ENCODE results near the gene ZNF134. TPM values are rescaled to one million over a fixed set of nuclear protein-coding genes. Genes with fewer than 3 reads are reported as not detected.

The ZNF134 gene
- total RNA-seq, 3 donors from 2014 or later (not counting 1 experiment from before 2014, with no cell fraction given) = 18.5 to 22.0 (median 20.5) TPM

DNA sequence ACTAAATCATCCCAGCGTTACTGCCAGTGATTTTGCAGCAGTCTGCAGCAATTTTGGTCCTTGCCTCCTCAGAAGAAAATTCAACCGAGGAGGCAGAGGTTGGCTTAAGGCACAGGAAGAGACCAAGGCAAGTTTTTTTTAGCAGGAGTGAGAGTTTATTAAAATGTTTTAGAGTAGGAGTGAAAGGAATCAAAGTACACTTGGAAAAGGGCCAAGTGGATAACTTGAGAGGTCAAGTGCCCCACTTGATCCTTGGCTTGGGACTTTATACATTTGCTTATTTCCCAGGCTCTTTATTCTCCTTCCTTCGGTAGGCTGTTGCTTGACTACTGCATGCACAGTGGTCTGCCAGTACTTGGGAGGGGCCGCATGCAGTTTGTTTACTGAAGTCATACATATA, 2.9 kb upstream of the ZNF134 start:
- Histone ChIP-seq H3K27me3 (ENCODE audit: control insufficient read depth, insufficient read depth, low read length) (no peaks in the 10 kb centered on the region), H3K27ac (ENCODE audit: low read length) (no peak overlapping the region), H3K9me3 (ENCODE audit: control insufficient read depth, insufficient read depth, low read length) (peaks cover 42% of the 10 kb centered on the region), H3K36me3 (ENCODE audit: control insufficient read depth, insufficient read depth, low read length) (peaks cover 9% of the 10 kb centered on the region), H3K4me3 (ENCODE audit: low read length) (no peak overlapping the region), H3K4me1 (ENCODE audit: control insufficient read depth, insufficient read depth, low read length) (peaks cover 19% of the 10 kb centered on the region)
- Mint-ChIP-seq H3K27me3 (ENCODE audit: low read depth in 2 of 2) (no peaks in the 10 kb centered on the region), H3K4me1 (peaks cover 16 to 24% of the 10 kb centered on the region in 2 donors), H3K4me3 (no peak overlapping the region), H3K9me3 (peaks cover 10 to 20% of the 10 kb centered on the region in 2 donors), H3K27ac (no peak overlapping the region), H3K36me3 (peaks cover 28% of the 10 kb centered on the region)
- TF ChIP-seq, protein P1, sequence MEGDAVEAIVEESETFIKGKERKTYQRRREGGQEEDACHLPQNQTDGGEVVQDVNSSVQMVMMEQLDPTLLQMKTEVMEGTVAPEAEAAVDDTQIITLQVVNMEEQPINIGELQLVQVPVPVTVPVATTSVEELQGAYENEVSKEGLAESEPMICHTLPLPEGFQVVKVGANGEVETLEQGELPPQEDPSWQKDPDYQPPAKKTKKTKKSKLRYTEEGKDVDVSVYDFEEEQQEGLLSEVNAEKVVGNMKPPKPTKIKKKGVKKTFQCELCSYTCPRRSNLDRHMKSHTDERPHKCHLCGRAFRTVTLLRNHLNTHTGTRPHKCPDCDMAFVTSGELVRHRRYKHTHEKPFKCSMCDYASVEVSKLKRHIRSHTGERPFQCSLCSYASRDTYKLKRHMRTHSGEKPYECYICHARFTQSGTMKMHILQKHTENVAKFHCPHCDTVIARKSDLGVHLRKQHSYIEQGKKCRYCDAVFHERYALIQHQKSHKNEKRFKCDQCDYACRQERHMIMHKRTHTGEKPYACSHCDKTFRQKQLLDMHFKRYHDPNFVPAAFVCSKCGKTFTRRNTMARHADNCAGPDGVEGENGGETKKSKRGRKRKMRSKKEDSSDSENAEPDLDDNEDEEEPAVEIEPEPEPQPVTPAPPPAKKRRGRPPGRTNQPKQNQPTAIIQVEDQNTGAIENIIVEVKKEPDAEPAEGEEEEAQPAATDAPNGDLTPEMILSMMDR (IDR thresholded peaks at IDR 0.05) = no peak
- WGBS (ENCODE audit: insufficient coverage) = 95% methylated on average over 4 of the region's 4 CpGs
- DNase-seq (no peak), ATAC-seq (no peak)
- intact Hi-C loops (cut with micrococcal nuclease) = no loop called here

GRCh38 chr19:57615346-57615745, 1.3 kb downstream of the ZNF134 start:
- peaks cover 31 to 40% of the 10 kb centered on the region in 2 donors for H3K4me1 Mint-ChIP-seq
- H3K4me1 ChIP-seq (ENCODE audit: control insufficient read depth, insufficient read depth, low read length) = peaks cover 19% of the 10 kb centered on the region
- no peaks in the 10 kb centered on the region for H3K27me3 Mint-ChIP-seq (ENCODE audit: low read depth in 2 of 2)
- H3K4me3 ChIP-seq (ENCODE audit: low read length) = no peak overlapping the region
- intact Hi-C loops (cut with micrococcal nuclease) = no loop called here
- WGBS (ENCODE audit: insufficient coverage) = 100% methylated on average over 1 of the region's 3 CpGs
- no peaks in the 10 kb centered on the region for H3K27me3 ChIP-seq (ENCODE audit: control insufficient read depth, insufficient read depth, low read length)
- peak overlapping the region; percentile 86 for H3K4me3 Mint-ChIP-seq
- H3K9me3 ChIP-seq (ENCODE audit: control insufficient read depth, insufficient read depth, low read length) = peaks cover 56% of the 10 kb centered on the region
- H3K9me3 Mint-ChIP-seq = peaks cover 26 to 49% of the 10 kb centered on the region in 2 donors
- no peak for ATAC-seq
- peaks cover 59% of the 10 kb centered on the region for H3K36me3 Mint-ChIP-seq
- peaks cover 42% of the 10 kb centered on the region for H3K36me3 ChIP-seq (ENCODE audit: control insufficient read depth, insufficient read depth, low read length)
- no peak overlapping the region for H3K27ac ChIP-seq (ENCODE audit: low read length)
- H3K27ac Mint-ChIP-seq = peak overlapping the region; percentile 59 to 73
- no peak for DNase-seq
- TF ChIP-seq, protein P1 (IDR thresholded peaks at IDR 0.05) = no peak

DNA sequence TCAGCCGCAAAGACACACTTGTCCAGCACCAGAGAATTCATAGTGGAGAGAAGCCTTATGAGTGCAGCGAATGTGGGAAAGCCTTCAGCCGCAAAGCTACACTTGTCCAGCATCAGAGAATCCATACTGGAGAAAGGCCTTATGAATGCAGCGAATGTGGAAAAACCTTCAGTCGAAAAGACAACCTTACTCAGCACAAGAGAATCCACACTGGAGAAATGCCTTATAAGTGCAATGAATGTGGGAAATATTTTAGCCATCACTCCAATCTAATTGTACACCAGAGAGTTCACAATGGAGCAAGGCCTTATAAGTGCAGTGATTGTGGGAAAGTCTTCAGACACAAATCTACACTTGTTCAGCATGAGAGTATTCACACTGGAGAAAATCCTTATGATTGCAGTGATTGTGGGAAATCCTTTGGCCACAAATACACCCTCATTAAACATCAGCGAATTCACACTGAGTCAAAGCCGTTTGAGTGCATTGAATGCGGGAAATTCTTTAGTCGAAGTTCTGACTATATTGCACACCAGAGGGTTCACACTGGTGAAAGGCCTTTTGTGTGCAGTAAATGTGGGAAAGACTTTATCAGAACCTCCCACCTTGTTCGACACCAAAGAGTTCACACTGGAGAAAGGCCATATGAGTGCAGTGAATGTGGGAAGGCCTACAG, 6.8 kb downstream of the ZNF134 start:
- no peak for DNase-seq
- Mint-ChIP-seq H3K4me1 (peaks cover 16 to 18% of the 10 kb centered on the region in 2 donors), H3K27me3 (ENCODE audit: low read depth in 2 of 2) (no peaks in the 10 kb centered on the region), H3K36me3 (peaks cover 75% of the 10 kb centered on the region), H3K9me3 (peaks cover 17 to 35% of the 10 kb centered on the region in 2 donors), H3K27ac (no peak overlapping the region), H3K4me3 (no peak overlapping the region)
- peaks cover 53% of the 10 kb centered on the region for H3K36me3 ChIP-seq (ENCODE audit: control insufficient read depth, insufficient read depth, low read length)
- 97% methylated on average over 8 of the region's 10 CpGs for WGBS (ENCODE audit: insufficient coverage)
- H3K9me3 ChIP-seq (ENCODE audit: control insufficient read depth, insufficient read depth, low read length) = peaks cover 90% of the 10 kb centered on the region
- no peak for ATAC-seq
- no peak overlapping the region for H3K4me3 ChIP-seq (ENCODE audit: low read length)
- intact Hi-C loops (cut with micrococcal nuclease) = no loop called here
- H3K4me1 ChIP-seq (ENCODE audit: control insufficient read depth, insufficient read depth, low read length) = no peaks in the 10 kb centered on the region
- H3K27me3 ChIP-seq (ENCODE audit: control insufficient read depth, insufficient read depth, low read length) = no peaks in the 10 kb centered on the region
- TF ChIP-seq, protein P1 (IDR thresholded peaks at IDR 0.05) = no peak
- H3K27ac ChIP-seq (ENCODE audit: low read length) = no peak overlapping the region

DNA sequence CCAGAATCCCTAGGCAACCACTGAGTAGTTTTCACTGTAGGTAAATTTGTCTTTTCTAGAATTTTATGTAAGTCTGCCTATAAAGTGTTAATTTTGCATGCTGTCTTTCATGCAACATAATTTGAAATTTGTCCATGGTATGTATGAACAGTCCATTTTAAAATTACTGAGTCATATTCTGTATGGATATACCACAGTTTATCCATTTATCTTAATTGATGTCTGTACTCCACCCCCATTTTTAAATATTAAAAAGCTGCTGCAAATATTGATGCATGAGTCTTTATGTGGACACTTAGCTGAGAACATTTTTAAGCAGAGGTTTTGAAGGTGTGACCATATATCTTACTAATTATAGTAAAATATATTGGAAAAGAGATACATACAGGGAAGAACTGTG, 9.0 kb downstream of the ZNF134 start:
- DNase-seq (no peak), ATAC-seq (no peak)
- Histone ChIP-seq H3K4me1 (ENCODE audit: control insufficient read depth, insufficient read depth, low read length) (no peaks in the 10 kb centered on the region), H3K27ac (ENCODE audit: low read length) (no peak overlapping the region), H3K4me3 (ENCODE audit: low read length) (no peak overlapping the region), H3K9me3 (ENCODE audit: control insufficient read depth, insufficient read depth, low read length) (peaks cover 79% of the 10 kb centered on the region), H3K36me3 (ENCODE audit: control insufficient read depth, insufficient read depth, low read length) (peaks cover 33% of the 10 kb centered on the region), H3K27me3 (ENCODE audit: control insufficient read depth, insufficient read depth, low read length) (no peaks in the 10 kb centered on the region)
- Mint-ChIP-seq H3K4me1 (peaks cover 0 to 3% of the 10 kb centered on the region in 2 donors), H3K27me3 (ENCODE audit: low read depth in 2 of 2) (no peaks in the 10 kb centered on the region), H3K36me3 (peaks cover 53% of the 10 kb centered on the region), H3K9me3 (peaks cover 8 to 21% of the 10 kb centered on the region in 2 donors), H3K27ac (no peak overlapping the region), H3K4me3 (no peak overlapping the region)
- TF ChIP-seq, protein P1 (IDR thresholded peaks at IDR 0.05) = no peak
- intact Hi-C loops (cut with micrococcal nuclease) = no loop called here
